Cardiac fibroblast (primary cell): ENCODE results near the gene MTHFSD.

Experiments
- DNase-seq, 2 donors: peaks; one replicate each; pipeline versions ENCODE4 v3.0.0 to v3.0.0-alpha.2; 2010; ENCODE audit warnings: low read depth in 2 of 2
- H3K4me3 ChIP-seq, 2 donors: replicated peaks in 1 of 2; 1 replicate in 1 of 2; 2 replicates in 1 of 2; pipeline ENCODE4 v1.5.1; 2011; ENCODE audit warnings: low read depth in 2 of 2, low read length in 2 of 2, mild to moderate bottlenecking in 2 of 2, moderate library complexity in 1 of 2
- TF ChIP-seq, protein P1 (sequence below): IDR thresholded peaks from one replicate; pipeline ENCODE4 v1.5.1; 2011; ENCODE audit warnings: low read depth, mild to moderate bottlenecking, low read length, inconsistent platforms

MTHFSD gene

DNA sequence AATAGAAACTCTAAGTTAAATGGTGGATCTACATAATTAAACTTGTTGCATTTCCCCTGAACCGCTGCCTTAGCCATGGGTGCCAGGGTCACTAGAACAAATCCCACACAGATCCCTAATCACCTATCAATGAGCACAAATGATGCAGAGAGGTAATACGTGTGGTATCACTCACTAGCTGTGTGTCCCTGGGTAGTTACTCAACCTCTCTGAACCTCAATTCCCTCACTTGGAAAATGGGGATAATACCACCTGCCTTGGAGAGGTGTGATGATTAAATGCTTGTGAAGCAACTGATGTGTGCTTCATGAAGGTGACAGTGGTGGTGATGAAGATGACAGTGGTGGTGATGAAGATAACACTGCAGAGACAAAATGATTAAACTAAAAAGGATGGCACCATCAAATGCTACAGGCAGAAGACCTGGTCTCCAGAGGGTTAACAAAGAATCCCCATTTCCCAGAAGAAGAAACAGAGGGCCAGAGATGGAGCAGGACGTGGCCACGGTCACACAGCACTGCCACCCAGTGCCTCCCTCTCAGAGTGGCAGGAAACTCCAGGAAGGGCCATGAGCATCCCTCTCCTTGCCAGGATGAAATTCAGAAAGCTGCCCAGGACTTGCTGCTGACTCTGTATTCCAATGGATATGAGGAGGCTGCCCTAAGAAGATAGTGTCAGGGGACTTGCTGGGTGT, 62.6 kb downstream of the MTHFSD start:
- TF ChIP-seq, protein P1, sequence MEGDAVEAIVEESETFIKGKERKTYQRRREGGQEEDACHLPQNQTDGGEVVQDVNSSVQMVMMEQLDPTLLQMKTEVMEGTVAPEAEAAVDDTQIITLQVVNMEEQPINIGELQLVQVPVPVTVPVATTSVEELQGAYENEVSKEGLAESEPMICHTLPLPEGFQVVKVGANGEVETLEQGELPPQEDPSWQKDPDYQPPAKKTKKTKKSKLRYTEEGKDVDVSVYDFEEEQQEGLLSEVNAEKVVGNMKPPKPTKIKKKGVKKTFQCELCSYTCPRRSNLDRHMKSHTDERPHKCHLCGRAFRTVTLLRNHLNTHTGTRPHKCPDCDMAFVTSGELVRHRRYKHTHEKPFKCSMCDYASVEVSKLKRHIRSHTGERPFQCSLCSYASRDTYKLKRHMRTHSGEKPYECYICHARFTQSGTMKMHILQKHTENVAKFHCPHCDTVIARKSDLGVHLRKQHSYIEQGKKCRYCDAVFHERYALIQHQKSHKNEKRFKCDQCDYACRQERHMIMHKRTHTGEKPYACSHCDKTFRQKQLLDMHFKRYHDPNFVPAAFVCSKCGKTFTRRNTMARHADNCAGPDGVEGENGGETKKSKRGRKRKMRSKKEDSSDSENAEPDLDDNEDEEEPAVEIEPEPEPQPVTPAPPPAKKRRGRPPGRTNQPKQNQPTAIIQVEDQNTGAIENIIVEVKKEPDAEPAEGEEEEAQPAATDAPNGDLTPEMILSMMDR = no peak
- DNase-seq = no peak
- H3K4me3 ChIP-seq = no peak overlapping the region

DNA sequence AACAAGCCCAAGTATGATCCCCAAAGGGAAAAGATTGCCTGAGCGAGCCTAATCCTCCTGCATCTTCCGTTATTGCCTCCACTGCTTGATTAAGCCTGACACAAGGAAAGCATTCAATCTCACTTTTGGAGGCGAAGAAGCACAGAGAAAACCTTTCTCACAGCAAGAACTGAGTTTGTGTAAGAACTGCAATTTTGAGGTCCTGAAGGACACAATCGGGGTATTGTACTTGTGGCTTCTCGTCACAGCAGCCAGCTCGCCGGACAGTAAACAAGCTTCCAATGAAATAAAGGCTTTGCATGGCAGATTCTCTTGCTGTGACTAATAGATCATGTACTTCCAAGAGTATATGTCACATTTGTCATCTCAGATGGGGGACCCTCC, 63.4 kb downstream of the MTHFSD start:
- H3K4me3 ChIP-seq = no peak overlapping the region
- no peak for DNase-seq
- TF ChIP-seq, protein P1 = no peak

DNA sequence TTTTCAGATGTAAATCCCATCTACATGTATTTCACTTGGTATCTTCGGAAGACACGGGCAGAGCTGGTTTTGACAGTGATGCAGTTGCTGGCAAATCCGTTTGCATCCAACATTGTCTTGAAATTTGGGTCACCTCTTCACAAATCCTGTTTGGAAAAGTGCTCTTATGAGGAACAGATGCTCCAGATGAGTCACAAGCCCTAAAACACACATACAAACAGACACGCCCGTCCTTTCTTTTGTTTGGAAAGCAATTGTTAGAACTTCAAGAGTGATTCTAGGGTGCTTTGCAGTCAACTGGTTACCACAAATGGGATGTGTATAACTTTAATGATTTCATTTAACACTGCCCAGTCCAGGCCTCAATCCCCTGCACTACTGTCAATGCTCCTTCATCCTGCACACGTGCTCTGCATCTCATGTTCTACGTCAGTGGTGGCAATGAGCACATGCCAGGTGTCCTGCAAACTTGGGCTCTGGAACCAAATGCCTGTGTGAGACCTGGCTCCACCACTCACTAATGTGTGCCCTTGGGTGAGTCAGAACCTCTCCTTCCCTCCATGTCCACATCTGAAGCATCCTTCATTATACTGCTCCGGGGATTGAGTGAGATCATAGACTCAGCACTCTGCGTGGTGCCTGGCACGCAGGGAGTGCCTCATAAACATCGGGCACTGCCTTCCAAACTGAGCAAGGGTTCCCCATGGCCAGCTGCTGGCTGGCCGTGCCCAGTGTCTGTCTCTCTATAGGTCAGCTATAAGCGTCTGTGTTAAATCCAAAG, 64.0 kb downstream of the MTHFSD start:
- no peak overlapping the region for H3K4me3 ChIP-seq
- no peak for DNase-seq
- TF ChIP-seq, protein P1 = no peak

DNA sequence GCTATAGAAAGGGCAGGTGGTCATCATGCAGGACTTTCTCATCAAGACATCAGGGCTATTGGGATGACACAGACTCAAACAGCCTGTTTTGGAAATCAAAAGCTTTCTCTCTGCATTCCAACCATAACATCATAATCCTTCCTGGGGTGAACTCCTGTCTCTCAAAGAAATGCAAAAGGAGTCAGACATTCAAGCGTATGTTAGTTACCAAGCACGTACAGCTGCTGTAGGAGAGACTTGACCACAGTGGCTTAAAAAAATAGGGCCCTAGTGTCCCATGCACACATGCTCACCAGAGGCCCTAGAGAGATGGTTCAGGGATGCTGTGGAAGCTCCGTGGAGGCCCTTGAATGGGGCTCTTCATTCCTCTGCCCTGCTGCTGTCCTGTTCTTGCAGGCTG, 69.3 kb downstream of the MTHFSD start:
- DNase-seq = no peak
- TF ChIP-seq, protein P1 = no peak
- H3K4me3 ChIP-seq = no peak overlapping the region

DNA sequence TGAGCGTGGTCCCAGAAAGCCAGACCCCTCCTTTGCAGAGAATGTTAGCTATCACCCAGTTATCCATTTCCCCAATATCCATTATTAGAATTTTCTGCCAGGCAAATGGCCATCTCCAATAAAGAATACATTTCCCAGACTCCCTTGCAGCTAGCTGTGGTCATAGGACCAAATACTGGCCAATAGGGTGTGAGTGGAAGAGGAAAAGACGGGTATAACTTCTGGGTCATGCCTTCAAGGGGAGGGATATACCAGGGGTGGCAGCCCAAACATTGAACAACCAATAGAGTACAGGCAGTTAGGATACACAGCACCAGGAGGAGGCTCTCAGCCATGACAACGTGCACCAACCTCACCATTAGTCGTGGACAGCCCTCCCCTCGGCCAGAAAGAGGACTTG, 70.8 kb downstream of the MTHFSD start:
- DNase-seq = no peak
- H3K4me3 ChIP-seq = no peak overlapping the region
- TF ChIP-seq, protein P1 = no peak

DNA sequence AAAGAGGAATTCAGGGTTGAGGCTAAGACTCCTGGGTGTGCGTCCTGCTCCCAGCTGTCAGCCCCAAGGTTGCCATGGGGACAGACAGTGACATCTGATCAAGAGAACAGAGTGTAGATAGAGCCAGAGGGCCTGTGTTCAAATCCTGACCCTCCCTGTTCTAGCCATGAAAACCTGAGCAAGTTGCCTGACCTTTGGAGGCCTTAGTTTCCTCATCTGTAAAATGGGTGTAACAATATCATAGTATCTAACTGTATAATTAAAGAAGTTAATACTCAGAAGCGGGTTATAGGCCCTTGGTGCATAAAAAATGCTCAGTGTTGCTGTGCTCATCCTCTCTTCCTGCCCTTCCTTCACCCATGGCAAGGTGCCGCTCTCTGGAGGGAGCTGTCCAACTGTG, 73.4 kb downstream of the MTHFSD start:
- no peak for DNase-seq
- TF ChIP-seq, protein P1 = no peak

More for the DNA sequence above, 73.4 kb downstream of the MTHFSD start:
- H3K4me3 ChIP-seq = no peak overlapping the region
